Ovary (tissue), 3 donors: ENCODE data around the gene MSH4.
"Not testable (repeated sequence)": the region's sequence is repeated elsewhere in the genome, so short reads cannot be mapped to it uniquely, and the experiment has no call there.

ENCODE experiments used
- CTCF ChIP-seq, 3 donors: fragments of 450-650 bp in 2 of 3; fragments of 200-600 bp in 1 of 3; IDR thresholded peaks; one replicate each; pipeline versions ENCODE4 v1.5.1 to v1.8.0; 2016 to 2022; ENCODE audit warnings: antibody characterized with exemption in 3 of 3, mild to moderate bottlenecking in 1 of 3
- POLR2A ChIP-seq: fragments of 450-650 bp; IDR thresholded peaks from one replicate; pipeline ENCODE4 v1.6.1; 2017; ENCODE audit warnings: antibody characterized with exemption, mild to moderate bottlenecking, moderate library complexity
- donor health status: DM: no; HTN: no; CAD: no.

- TF ChIP-seq CTCF (IDR thresholded peaks at IDR 0.05); POLR2A: not testable (repeated sequence)
Observed at GRCh38 chr1:75810113-75810512, 13.4 kb downstream of the MSH4 start.
